HG02588 (cell line): Measurements from ENCODE around the gene TBC1D2.

ENCODE experiments used
- ATAC-seq: cut with Tn5 transposase; IDR thresholded peaks from one replicate; pipeline ENCODE4 v1.9.1; 2021; ENCODE audit warnings: mild to moderate bottlenecking, moderate library complexity; ENCODE audit not compliant: unreplicated experiment

TBC1D2 gene

DNA sequence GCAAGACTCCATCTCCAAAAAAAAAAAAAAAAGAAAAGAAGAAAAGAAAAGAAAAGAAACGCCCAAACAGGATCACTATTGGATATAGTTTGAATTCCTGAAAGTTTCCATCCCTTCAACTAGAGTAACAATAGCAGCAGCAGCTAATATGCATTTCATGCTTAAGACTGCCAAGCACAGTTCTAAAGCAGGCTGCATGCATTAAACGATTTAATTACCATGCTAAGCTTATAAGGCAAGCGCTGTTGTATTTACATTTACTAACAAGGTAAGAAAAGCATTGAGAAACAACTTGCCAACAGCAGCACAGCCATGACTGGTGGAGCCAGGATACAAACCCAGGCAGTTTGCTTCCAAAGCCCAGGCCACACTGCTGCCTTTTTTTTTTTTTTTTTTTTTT, 13.0 kb downstream of the TBC1D2 start:
- no peak for ATAC-seq

DNA sequence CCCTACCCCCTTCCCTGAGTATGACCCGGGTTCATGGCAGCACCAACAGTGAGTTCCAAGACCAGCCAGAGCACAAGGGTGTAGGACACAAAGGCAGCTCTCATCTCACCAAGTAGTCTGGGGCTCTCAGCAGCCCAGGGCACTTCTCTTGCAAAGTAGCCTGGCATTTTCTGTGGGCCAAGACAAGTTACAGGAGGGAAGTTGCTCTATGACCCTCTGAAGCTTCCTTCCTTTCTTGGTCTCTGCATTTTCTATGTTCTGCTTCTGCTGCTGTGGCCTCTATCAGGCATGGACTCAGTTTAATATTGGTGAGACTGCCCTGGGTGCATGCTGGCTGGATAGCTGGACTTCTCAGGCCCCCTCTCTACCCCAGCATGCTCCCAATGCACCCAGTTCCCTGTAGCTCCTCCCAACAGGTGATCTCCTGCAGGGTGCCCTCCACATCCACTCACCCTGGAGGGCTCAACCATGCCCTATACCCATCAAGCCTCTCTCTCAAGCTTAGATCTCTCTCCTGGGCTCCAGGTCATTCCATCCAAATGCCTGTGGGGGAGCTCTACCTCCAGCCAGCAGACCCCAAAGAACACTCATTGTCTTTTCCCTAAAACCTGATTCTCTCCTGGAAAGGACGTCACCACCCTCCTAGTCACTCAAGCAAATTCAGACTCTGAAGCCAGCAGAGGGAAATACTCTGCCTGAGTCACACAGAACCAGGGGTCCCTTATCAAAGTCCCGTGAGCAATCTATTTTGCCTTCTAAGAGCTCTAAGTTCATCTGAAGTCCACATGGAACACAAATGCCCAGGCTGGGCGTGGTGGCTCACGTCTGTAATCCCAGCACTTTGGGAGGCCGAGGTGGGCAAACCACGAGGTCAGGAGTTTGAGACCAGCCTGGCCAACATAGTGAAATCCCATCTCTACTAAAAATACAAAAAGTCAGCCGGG, 13.8 kb downstream of the TBC1D2 start:
- ATAC-seq = no peak

GRCh38 chr9:98240475-98240874, 15.0 kb downstream of the TBC1D2 start:
- ATAC-seq = no peak

- no peak for ATAC-seq
Measured at GRCh38 chr9:98236901-98237487, 18.5 kb downstream of the TBC1D2 start.

- ATAC-seq = no peak
Measured at GRCh38 chr9:98235126-98235525, 20.3 kb downstream of the TBC1D2 start.

DNA sequence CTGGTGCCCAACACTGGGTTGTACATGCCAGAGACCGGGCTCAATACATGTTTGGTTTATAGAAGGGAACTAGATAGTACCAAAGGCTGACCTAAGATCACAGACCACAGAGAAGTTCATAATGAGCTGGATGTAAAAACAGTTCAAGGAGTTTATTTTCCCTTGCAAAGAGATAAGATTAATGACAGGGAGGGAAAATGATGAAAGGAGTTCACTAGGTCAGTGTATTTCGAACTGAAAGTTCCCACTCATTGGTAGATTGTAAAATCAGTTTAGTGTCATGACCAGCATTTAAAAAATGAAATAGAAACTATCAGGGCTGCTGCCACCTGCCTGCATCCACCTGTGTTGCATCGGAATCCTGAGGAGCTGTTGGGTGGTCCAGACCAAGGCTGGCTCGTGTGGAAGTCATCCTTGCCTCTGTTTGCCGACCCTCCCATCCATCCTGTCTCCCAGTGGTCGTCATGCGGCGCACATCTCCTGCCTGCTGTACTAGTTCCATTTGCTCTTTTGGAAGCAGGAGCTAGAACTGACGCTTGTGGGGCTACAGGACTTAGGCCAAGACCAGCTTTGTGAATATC, 21.1 kb downstream of the TBC1D2 start:
- no peak for ATAC-seq

- ATAC-seq = no peak
Measured at GRCh38 chr9:98232926-98233325, 22.5 kb downstream of the TBC1D2 start.

DNA sequence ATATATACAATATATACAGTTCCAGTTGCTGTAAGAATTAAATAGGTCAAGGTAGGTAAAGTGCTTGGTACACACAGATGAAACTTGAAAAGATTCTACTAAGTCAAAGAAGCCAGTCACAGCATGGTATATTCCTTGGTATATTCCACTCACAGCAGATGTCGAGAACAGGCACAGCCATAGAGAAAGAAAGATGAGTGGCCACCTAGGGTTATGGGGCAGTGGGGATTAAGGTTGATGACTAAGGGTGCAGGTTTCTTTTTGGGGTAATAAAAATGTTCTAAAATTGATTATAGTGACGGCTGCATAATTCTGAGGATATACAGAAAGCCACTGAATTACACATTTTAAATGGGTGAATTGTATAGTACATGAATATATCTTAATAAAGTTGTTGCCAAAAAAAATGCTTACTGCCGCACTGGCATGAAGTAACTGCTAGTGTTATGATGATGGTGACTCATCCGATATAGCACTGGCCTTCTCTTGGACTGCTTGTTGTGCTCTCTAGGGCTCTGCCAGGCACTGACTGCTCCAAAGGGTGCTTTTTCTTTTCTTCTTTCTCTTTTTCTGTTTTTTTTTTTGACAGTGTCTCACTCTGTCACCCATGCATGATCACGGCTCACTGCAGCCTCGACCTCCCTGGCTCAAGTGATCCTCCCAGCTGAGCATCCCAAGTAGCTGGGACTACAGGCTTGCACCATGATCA, 23.5 kb downstream of the TBC1D2 start:
- no peak for ATAC-seq

DNA sequence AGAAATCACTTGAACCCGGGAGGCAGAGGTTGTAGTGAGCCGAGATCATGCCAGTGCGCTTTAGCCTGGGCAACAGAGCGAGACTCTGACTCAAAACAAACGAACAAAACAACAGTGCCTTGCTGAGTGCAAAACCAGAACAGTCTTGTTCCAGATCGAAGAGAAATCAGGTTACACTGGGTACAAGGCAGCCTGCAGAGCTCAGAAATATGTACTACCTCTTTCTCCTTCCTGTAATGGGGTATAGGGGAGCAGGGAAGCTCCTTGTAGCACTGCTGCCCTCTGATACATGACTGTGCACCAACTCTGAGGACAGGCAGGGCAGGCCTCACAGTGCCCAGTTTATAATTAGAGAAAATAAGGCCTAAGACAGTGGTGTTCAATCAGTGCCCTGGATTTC, 24.7 kb downstream of the TBC1D2 start:
- no peak for ATAC-seq

DNA sequence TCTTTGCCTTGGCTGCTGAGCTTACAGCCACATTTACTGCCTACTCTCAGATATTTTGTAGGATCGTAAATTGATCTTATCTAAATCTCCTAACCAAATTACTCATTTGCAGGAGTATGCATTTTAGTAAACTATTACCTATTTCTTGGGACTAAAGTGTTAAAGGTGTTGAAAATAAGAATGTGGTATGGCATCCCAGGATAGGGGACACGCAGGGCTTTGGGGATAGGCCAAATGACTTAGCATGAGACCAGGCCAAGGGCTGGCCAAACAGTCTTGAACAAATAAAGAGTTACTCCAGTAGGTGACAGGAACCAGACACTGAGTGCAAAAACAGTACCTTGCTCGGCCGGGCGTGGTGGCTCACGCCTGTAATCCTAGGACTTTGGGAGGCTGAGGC, 25.1 kb downstream of the TBC1D2 start:
- ATAC-seq = no peak

- ATAC-seq = no peak
Measured at GRCh38 chr9:98229620-98230019, 25.8 kb downstream of the TBC1D2 start.

DNA sequence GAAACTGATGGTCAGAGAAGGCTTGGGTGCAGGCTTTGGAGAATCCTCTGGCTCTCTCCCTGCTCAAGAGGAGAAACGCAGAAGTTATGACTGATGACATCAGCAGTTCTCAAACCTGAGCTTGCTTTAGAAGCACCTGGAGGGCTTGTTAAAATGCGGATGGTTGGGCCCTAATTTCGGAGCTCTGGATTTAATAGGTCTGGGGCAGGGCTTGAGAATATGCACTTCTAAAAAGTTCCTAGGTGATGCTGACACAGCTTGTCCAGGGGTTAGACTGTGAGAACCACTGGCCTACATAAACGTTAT, 26.4 kb downstream of the TBC1D2 start:
- ATAC-seq = no peak

DNA sequence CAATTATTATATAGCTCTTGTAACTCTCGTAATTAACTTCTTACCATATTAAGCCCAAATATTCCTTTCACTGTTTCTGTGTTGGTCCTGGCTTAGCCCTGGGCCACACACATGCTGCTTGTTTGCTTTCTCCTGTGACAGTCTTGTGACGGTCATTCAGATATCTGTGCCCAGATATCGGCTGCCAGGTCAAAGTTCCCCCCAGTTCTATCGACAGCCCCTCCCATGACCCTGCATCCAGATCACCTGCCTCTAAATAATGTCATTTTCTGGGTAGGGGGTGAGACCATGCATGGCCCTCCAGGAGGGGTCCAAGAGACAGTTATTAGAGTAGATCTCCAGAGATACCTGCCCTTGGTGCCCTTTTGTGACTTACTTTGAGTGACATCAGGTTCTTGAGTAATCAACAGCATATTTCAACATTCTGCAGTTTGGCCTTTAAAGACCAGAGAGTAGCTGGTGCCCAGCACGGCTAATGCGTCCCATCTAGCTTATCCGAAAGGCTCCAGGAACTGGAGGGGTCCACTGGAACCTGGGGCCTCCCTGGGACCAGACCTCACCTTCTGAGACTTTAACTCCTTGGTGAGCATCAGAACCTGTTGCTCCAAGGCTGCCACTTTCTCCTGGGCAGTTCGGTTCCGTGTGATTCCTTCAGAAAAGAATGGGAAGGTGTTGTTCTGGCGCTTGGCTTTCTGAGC, 26.9 kb downstream of the TBC1D2 start:
- no peak for ATAC-seq

- no peak for ATAC-seq
Measured at GRCh38 chr9:98227883-98228282, 27.6 kb downstream of the TBC1D2 start.

- ATAC-seq = no peak
Measured at GRCh38 chr9:98226957-98227356, 28.5 kb downstream of the TBC1D2 start.

DNA sequence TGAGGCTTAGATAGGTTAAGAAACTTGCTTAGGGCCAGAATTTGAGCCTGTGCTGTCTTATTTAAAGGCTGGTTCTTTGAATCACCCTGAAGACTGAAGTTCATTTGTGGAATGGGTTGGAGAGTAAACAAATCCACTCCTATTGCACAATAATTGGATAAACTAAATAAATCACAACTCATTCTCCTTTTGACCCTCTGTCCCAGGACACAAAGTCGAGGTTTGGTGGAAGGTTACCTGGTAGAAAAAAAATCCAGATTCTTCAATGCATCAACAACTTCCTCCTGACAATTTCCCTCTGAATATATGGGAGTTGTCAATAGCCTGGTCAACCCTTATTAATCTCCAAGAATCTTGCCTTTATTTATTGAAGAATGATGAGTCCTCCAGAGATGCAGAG, 28.9 kb downstream of the TBC1D2 start:
- ATAC-seq = no peak

GRCh38 chr9:98225015-98225442, 30.4 kb downstream of the TBC1D2 start:
- no peak for ATAC-seq

DNA sequence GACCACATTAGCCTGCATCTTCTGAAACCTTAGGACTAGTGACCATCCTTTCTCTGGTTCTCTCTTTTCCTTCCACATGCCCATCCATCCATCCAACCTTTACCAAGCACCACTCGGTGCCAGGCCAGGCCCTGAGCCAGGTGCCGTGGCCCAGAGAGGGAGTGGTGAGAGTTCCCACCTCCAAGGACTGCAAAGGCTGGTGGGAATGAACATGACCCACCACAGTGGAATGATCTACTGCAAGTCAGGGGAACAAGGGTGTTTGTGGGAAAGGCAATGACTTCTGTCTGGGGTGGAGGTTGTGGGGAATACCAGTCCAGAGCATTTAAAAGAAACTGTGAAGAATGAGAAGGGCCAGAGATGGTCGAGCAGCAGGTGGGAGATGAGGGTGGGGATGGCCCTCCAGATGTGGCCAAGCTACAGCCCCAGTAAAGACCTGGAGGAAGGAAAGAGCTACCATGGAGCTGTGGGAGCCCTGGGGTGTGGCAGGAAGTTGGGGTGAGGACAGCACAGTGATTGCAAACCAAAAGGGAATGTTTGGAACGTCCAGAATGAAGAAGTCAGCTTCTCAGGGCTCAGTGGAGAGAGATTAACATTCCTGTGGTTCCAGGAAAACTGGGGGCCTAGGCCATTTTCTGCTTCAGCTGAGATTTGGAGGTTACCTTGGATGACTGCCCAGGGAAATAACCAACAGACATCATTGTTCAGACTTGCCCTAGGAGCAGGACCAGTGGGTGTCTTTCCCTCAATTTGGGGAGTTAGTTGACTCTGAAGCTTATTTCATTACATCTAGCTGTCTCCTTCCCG, 32.4 kb downstream of the TBC1D2 start:
- no peak for ATAC-seq

DNA sequence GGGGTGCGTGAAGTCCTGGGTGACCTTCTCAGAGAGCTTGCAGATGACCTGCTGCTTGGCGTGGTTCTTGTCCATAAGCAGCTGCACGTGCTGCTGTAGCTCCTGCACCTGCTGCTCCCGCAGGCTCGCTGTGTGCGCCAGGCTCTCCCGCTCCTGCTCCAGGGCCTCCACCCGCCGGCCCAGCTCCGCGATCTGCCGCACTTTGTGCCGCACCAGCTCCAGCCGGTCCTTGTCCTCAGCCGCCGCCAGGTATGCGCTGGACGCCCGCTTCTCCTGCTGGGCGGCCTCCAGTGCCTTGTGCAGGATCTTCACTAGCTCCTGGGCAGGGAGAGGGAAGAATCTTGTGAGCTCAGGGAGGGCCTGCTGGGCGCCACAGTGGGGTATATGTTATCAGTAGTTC, 34.5 kb downstream of the TBC1D2 start:
- no peak for ATAC-seq

DNA sequence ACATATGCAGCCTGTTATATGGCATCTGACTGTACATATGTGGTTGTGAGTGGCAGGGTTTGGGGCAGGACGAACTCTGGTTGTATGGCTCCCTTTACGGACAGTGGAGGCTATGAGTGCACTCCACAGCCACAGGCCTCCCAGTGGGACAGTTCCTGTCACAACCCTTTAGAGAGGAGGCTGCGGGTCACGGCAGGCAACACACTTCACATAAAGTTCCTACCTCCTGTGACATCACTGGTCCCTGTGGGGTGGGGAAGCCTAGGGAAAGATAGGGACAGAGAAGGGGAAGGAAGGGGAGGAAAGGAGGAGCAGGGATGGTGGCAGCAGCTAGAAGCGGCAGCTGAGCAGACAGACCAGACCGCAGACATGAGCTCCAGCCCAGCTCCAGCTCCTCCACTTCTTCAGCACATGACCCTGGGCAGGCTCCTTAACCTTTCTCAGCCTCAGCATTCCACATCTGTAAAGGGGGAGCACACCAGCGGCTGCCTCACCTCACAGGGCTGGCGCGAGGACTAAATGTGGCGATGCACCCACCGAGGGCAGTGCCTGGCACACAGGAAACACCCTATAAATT, 35.6 kb downstream of the TBC1D2 start:
- no peak for ATAC-seq
